H1 (cell line): ENCODE measurements around the gene PI4KA. TPM values are rescaled to one million over a fixed set of nuclear protein-coding genes. Genes with fewer than 3 reads are reported as not detected.

Experiments
- CTCF ChIA-PET: fragments of 300-600 bp; sonication (Branson Sonifier 250); formaldehyde crosslinking; loops from one replicate; lab custom pipeline; 2021; ENCODE audit not compliant: partially characterized antibody; lab: Charles Lee
- POLR2A ChIA-PET: fragments of 300-600 bp; sonication (Branson Sonifier 250); formaldehyde crosslinking; loops from one replicate; lab custom pipeline; 2021; ENCODE audit warnings: inconsistent platforms; ENCODE audit not compliant: partially characterized antibody; lab: Charles Lee
- DNase-seq, 2 experiments: peaks; one replicate each; pipeline versions ENCODE4 v3.0.0 to v3.0.0-alpha.2; 2010 to 2022; ENCODE audit warnings: low spot score in 2 of 2, low read depth in 1 of 2, mixed read lengths in 1 of 2
- FAIRE-seq: peaks from 2 replicates; lab custom pipeline; 2011; peaks lifted over from hg19 to GRCh38; lab: Jason Lieb, UNC
- H2AFZ ChIP-seq: 2 replicates; pipeline ENCODE4 v1.8.1; 2012; ENCODE audit warnings: low read length, inconsistent platforms
- H2AK5ac ChIP-seq: 2 replicates; pipeline ENCODE4 v1.6.1; 2013; ENCODE audit warnings: low read depth, low read length
- H2BK120ac ChIP-seq: replicated peaks from 2 replicates; pipeline ENCODE3; 2013; ENCODE audit warnings: low read depth, low read length, inconsistent platforms
- H2BK12ac ChIP-seq: 2 replicates; pipeline ENCODE4 v1.6.1; 2013; ENCODE audit warnings: low read depth, low read length
- H2BK15ac ChIP-seq: 2 replicates; pipeline ENCODE4 v1.6.1; 2013; ENCODE audit warnings: low read length
- H2BK20ac ChIP-seq: 2 replicates; pipeline ENCODE4 v1.6.1; 2013; ENCODE audit warnings: low read length
- H2BK5ac ChIP-seq: 2 replicates; pipeline ENCODE4 v1.6.1; 2013; ENCODE audit warnings: low read depth, low read length
- H3K14ac ChIP-seq: 2 replicates; pipeline ENCODE4 v1.6.1; 2013; ENCODE audit warnings: inconsistent platforms; ENCODE audit not compliant: insufficient read length
- H3K18ac ChIP-seq: 2 replicates; pipeline ENCODE4 v1.6.1; 2013; ENCODE audit warnings: low read length; ENCODE audit errors: extremely low read depth
- H3K23ac ChIP-seq: 2 replicates; pipeline ENCODE4 v1.6.1; 2013; ENCODE audit warnings: inconsistent platforms; ENCODE audit not compliant: insufficient read length
- H3K23me2 ChIP-seq: 2 replicates; pipeline ENCODE4 v1.6.1; 2013; ENCODE audit warnings: low read depth, low read length
- H3K27ac ChIP-seq: 2 replicates; pipeline ENCODE4 v1.6.1; 2011; ENCODE audit warnings: low read depth, low read length, inconsistent platforms
- H3K27me3 ChIP-seq, 4 experiments: replicated peaks in 1 of 4; 1 replicate in 1 of 4; 2 replicates in 3 of 4; pipeline versions ENCODE4 v1.6.1 to v1.8.1; 2011 to 2013; ENCODE audit warnings: low read length in 3 of 4, mild to moderate bottlenecking in 3 of 4, inconsistent platforms in 2 of 4, mixed read lengths in 2 of 4, moderate library complexity in 1 of 4; ENCODE audit not compliant: control insufficient read depth in 3 of 4, insufficient read depth in 3 of 4; ENCODE audit errors: extremely low read depth in 1 of 4
- H3K36me3 ChIP-seq, 4 experiments: 2 replicates each; pipeline versions ENCODE4 v1.6.1 to v1.8.1; 2011 to 2013; ENCODE audit warnings: mild to moderate bottlenecking in 4 of 4, low read length in 3 of 4, moderate library complexity in 2 of 4, control low read depth in 1 of 4, inconsistent platforms in 1 of 4; ENCODE audit not compliant: insufficient read depth in 4 of 4, control insufficient read depth in 2 of 4
- H3K4ac ChIP-seq: replicated peaks from 2 replicates; pipeline ENCODE3; 2013; ENCODE audit warnings: low read length, low read depth, mixed read lengths, inconsistent platforms; ENCODE audit not compliant: insufficient read length
- H3K4me1 ChIP-seq, 4 experiments: replicated peaks in 1 of 4; 1 replicate in 1 of 4; 2 replicates in 3 of 4; pipeline versions ENCODE4 v1.6.1 to v1.8.1; 2011 to 2013; ENCODE audit warnings: low read length in 3 of 4, inconsistent platforms in 2 of 4, mixed read lengths in 1 of 4; ENCODE audit not compliant: insufficient read depth in 4 of 4, control insufficient read depth in 3 of 4
- H3K4me2 ChIP-seq, 2 experiments: 2 replicates each; pipeline versions ENCODE4 v1.6.1 to v1.8.1; 2011 to 2013; ENCODE audit warnings: low read depth in 2 of 2, low read length in 2 of 2, control low read depth in 1 of 2, inconsistent platforms in 1 of 2, mild to moderate bottlenecking in 1 of 2; ENCODE audit not compliant: insufficient read depth in 1 of 2
- H3K4me3 ChIP-seq, 4 experiments: fragments of 200-600, 300-600 bp in 1 of 4; sonication (generic), shearing (Covaris generic), sonication (Bioruptor Twin) in 1 of 4; 2 replicates each; pipeline versions ENCODE4 v1.5.1 to v1.8.1; 2011 to 2016; ENCODE audit warnings: low read length in 4 of 4, low read depth in 3 of 4, control low read depth in 2 of 4, inconsistent platforms in 2 of 4, mild to moderate bottlenecking in 2 of 4, mixed read lengths in 1 of 4, moderate library complexity in 1 of 4; ENCODE audit not compliant: insufficient read depth in 2 of 4; ENCODE audit errors: extremely low read depth in 1 of 4
- H3K56ac ChIP-seq: replicated peaks from 2 replicates; pipeline ENCODE3; 2013; ENCODE audit warnings: low read depth, mild to moderate bottlenecking, mixed read lengths, low read length, inconsistent platforms; ENCODE audit not compliant: insufficient read length
- H3K79me1 ChIP-seq: 2 replicates; pipeline ENCODE4 v1.6.1; 2013; ENCODE audit warnings: low read depth, low read length, control low read depth
- H3K79me2 ChIP-seq, 2 experiments: 2 replicates each; pipeline versions ENCODE4 v1.6.1 to v1.8.1; 2012 to 2013; ENCODE audit warnings: low read length in 2 of 2, mild to moderate bottlenecking in 2 of 2, inconsistent platforms in 1 of 2; ENCODE audit not compliant: insufficient read depth in 2 of 2, control insufficient read depth in 1 of 2
- H3K9ac ChIP-seq, 4 experiments: replicated peaks in 1 of 4; 1 replicate in 1 of 4; 2 replicates in 3 of 4; pipeline versions ENCODE4 v1.6.1 to v1.8.1; 2011 to 2013; ENCODE audit warnings: low read depth in 3 of 4, low read length in 3 of 4, control low read depth in 2 of 4, mild to moderate bottlenecking in 2 of 4, moderate library complexity in 2 of 4, inconsistent platforms in 1 of 4; ENCODE audit errors: extremely low read depth in 1 of 4
- H3K9me3 ChIP-seq, 2 experiments: 2 replicates each; pipeline versions ENCODE4 v1.6.1 to v1.8.1; 2012 to 2013; ENCODE audit warnings: mild to moderate bottlenecking in 2 of 2, moderate library complexity in 2 of 2, control low read depth in 1 of 2, inconsistent platforms in 1 of 2, low read depth in 1 of 2, low read length in 1 of 2, mixed read lengths in 1 of 2; ENCODE audit not compliant: insufficient read depth in 2 of 2
- H4K20me1 ChIP-seq, 2 experiments: replicated peaks in 1 of 2; 2 replicates each; pipeline versions ENCODE3 to v1.8.1; 2011 to 2013; ENCODE audit warnings: inconsistent platforms in 2 of 2, low read length in 2 of 2, mild to moderate bottlenecking in 1 of 2; ENCODE audit not compliant: insufficient read depth in 2 of 2, control insufficient read depth in 1 of 2
- H4K5ac ChIP-seq: 2 replicates; pipeline ENCODE4 v1.6.1; 2013; ENCODE audit warnings: low read length, low read depth, mixed read lengths, inconsistent platforms; ENCODE audit not compliant: insufficient read length
- H4K8ac ChIP-seq: 2 replicates; pipeline ENCODE4 v1.8.0; 2013; ENCODE audit warnings: mild to moderate bottlenecking, moderate library complexity, low read length, inconsistent platforms; ENCODE audit not compliant: insufficient read depth; ENCODE audit errors: extremely low read depth
- H4K91ac ChIP-seq: replicated peaks from 2 replicates; pipeline ENCODE3; 2013; ENCODE audit warnings: low read length, mixed read lengths, inconsistent platforms; ENCODE audit not compliant: insufficient read length
- ASH2L ChIP-seq: fragments of 200-600, 300-600 bp; sonication (generic); IDR thresholded peaks from one replicate; pipeline ENCODE4 v1.7.1; 2017; ENCODE audit warnings: low read length
- CBX5 ChIP-seq: fragments of 300-800, 300-1000 bp; sonication (generic); IDR thresholded peaks from 2 replicates; pipeline ENCODE4 v1.7.1; 2016; ENCODE audit warnings: antibody characterized with exemption, low read length, low read depth
- EP300 ChIP-seq, 2 experiments: IDR thresholded peaks; 1 replicate in 1 of 2; 2 replicates in 1 of 2; pipeline ENCODE4 v1.6.1; 2011 to 2012; ENCODE audit warnings: low read depth in 2 of 2, low read length in 2 of 2, mild to moderate bottlenecking in 2 of 2, borderline replicate concordance in 1 of 2, inconsistent platforms in 1 of 2, moderate library complexity in 1 of 2
- JUND ChIP-seq: IDR thresholded peaks from 2 replicates; pipeline ENCODE4 v1.6.1; 2011; ENCODE audit warnings: mild to moderate bottlenecking, improper control_type of control experiment, low read length
- KDM1A ChIP-seq: fragments of 200-600, 300-600 bp; sonication (generic); IDR thresholded peaks from 2 replicates; pipeline ENCODE4 v1.7.1; 2016; ENCODE audit warnings: mild to moderate bottlenecking, low read length, borderline replicate concordance
- RFX5 ChIP-seq: IDR thresholded peaks from 2 replicates; pipeline ENCODE4 v1.6.1; 2011; ENCODE audit warnings: low read depth, low read length, improper control_type of control experiment, borderline replicate concordance
- RXRA ChIP-seq: IDR thresholded peaks from 2 replicates; pipeline ENCODE4 v1.6.1; 2011; ENCODE audit warnings: low read depth, mild to moderate bottlenecking, low read length, moderate library complexity; ENCODE audit not compliant: insufficient read depth
- SAP30 ChIP-seq: fragments of 300-600 bp; sonication (generic); IDR thresholded peaks from 2 replicates; pipeline ENCODE4 v1.7.1; 2012; ENCODE audit warnings: low read length, moderate library complexity, mild to moderate bottlenecking, inconsistent platforms; ENCODE audit not compliant: insufficient read depth, insufficient replicate concordance
- SP4 ChIP-seq: IDR thresholded peaks from 2 replicates; pipeline ENCODE4 v1.6.1; 2012; ENCODE audit warnings: low read length, inconsistent platforms
- SRF ChIP-seq: IDR thresholded peaks from 2 replicates; pipeline ENCODE4 v1.6.1; 2011; ENCODE audit warnings: mild to moderate bottlenecking, low read depth, low read length, moderate library complexity
- TAF7 ChIP-seq: optimal IDR thresholded peaks from 2 replicates; pipeline ENCODE3; 2011; ENCODE audit warnings: low read depth, mild to moderate bottlenecking, inconsistent platforms, low read length, moderate library complexity, borderline replicate concordance
- TCF12 ChIP-seq: IDR thresholded peaks from 2 replicates; pipeline ENCODE4 v1.6.1; 2011; ENCODE audit warnings: low read depth, mild to moderate bottlenecking, low read length
- WGBS, 2 experiments: shearing (Covaris generic) in 1 of 2; methylation state at CpG; one replicate each; pipeline versions ENCODE4 v1.1.6 to v1.1.7; 2013 to 2015; ENCODE audit warnings: low lambda C conversion rate in 2 of 2, mixed read lengths in 2 of 2, inconsistent platforms in 1 of 2, low coverage in 1 of 2, missing lambda C conversion rate in 1 of 2; ENCODE audit not compliant: insufficient replicate concordance in 2 of 2, insufficient coverage in 1 of 2, insufficient read length in 1 of 2; ENCODE audit errors: extremely low coverage in 1 of 2, missing lambda C conversion rate in 1 of 2; 5-methylcytosine and 5-hydroxymethylcytosine counted together
- polyA plus RNA-seq, 7 experiments: library from polyadenylated mRNA; depleted of rRNA in 3 of 7; stranded (reverse) in 5 of 7; unstranded in 2 of 7; fragments of >200 nt in 5 of 7; fragments of 200-250 nt in 2 of 7; gene quantifications; 1 replicate in 5 of 7; 2 replicates in 1 of 7; 4 replicates in 1 of 7; pipeline versions ENCODE4 v1.2.1 to v1.2.3, GENCODE V29; 2011 to 2013; ENCODE audit warnings: missing spikeins in 2 of 7, mixed read lengths in 2 of 7
- total RNA-seq: library from RNA; stranded (reverse); fragmentation: NEBNext Ultra II Directional; extraction: Animal tissue kit (Norgen Biotek cat#: 25700); gene quantifications from 2 replicates; pipeline ENCODE4 v1.2.1, GENCODE V29; 2021
- TF ChIP-seq, protein P1 (sequence below): IDR thresholded peaks from 2 replicates; pipeline ENCODE4 v1.6.1; 2012; ENCODE audit warnings: inconsistent platforms

PI4KA gene
- total and polyA plus RNA-seq, 2 of the 8 experiments (the other 6 are each of a cell fraction or from before 2014, with no cell fraction given) = 22.5 to 37.7 TPM

GRCh38 chr22:20899827-20900423 is 41.3 kb upstream of the PI4KA start:
- no peak overlapping the region for H2BK15ac ChIP-seq
- DNase-seq (no peak), FAIRE-seq (no peak)
- no peak overlapping the region for H2BK5ac ChIP-seq
- no peaks in the 10 kb centered on the region for H3K36me3 ChIP-seq
- no peak overlapping the region for H2BK120ac ChIP-seq
- no peak overlapping the region for H4K5ac ChIP-seq
- no peak overlapping the region for H2AFZ ChIP-seq
- ChIA-PET POLR2A (interaction anchor here (1.2 kb wide), 1 partner anchor 15 kb away, joined by 3 read pairs; no protein-coding TSS in a partner anchor), CTCF (interaction anchor here (0.9 to 1.2 kb wide), 3 partner anchors 9 to 20 kb away, joined by 3 read pairs; no protein-coding TSS in a partner anchor)
- no peaks in the 10 kb centered on the region for H3K79me2 ChIP-seq
- H3K4ac ChIP-seq = no peak overlapping the region
- no peaks in the 10 kb centered on the region for H3K4me1 ChIP-seq
- H3K4me3 ChIP-seq = no peak overlapping the region
- no peaks in the 10 kb centered on the region for H3K9me3 ChIP-seq
- 73% methylated on average over 7 of the region's 7 CpGs; no CpG with 5 or more reads in 1 of the 2 experiments for WGBS, 2 experiments
- no peak overlapping the region for H3K4me2 ChIP-seq
- H2AK5ac ChIP-seq = no peak overlapping the region
- H3K27ac ChIP-seq = no peak overlapping the region
- H3K23ac ChIP-seq = no peak overlapping the region
- H4K8ac ChIP-seq = no peak overlapping the region
- no peak overlapping the region for H3K14ac ChIP-seq
- no peak overlapping the region for H4K91ac ChIP-seq
- no peaks in the 10 kb centered on the region for H3K23me2 ChIP-seq
- no peaks in the 10 kb centered on the region; a peak in 1 of 7 replicates for H3K27me3 ChIP-seq
- no peak overlapping the region for H3K9ac ChIP-seq
- no peak overlapping the region for H3K56ac ChIP-seq
- no peak overlapping the region for H3K18ac ChIP-seq
- no peak overlapping the region for H2BK12ac ChIP-seq
- H3K79me1 ChIP-seq = no peaks in the 10 kb centered on the region
- no peaks in the 10 kb centered on the region for H4K20me1 ChIP-seq
- H2BK20ac ChIP-seq = no peak overlapping the region
- TF ChIP-seq TAF7 (no peak), EP300 (IDR thresholded peaks at IDR 0.05; ENCODE audit: borderline replicate concordance in 1 of 2, low read depth in 2 of 2, low read length in 2 of 2) (no peak), KDM1A (no peak), RFX5 (no peak), SRF (no peak), JUND (no peak), CBX5 (no peak), SP4 (no peak), SAP30 (no peak), RXRA (no peak), TCF12 (no peak), ASH2L (no peak)
- TF ChIP-seq, protein P1, sequence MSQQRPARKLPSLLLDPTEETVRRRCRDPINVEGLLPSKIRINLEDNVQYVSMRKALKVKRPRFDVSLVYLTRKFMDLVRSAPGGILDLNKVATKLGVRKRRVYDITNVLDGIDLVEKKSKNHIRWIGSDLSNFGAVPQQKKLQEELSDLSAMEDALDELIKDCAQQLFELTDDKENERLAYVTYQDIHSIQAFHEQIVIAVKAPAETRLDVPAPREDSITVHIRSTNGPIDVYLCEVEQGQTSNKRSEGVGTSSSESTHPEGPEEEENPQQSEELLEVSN = no peak
